Activated gamma-delta T cell treated with Interleukin-2 at 50 U/mL for 16 hours (primary cell): Measurements from ENCODE around the gene CYP2U1.
"Not testable (repeated sequence)": the region's sequence is repeated elsewhere in the genome, so short reads cannot be mapped to it uniquely, and the experiment has no call there.

ENCODE experiments used
- DNase-seq: peaks from one replicate; pipeline ENCODE4 v3.0.0-alpha.2; 2020

The CYP2U1 gene

DNA sequence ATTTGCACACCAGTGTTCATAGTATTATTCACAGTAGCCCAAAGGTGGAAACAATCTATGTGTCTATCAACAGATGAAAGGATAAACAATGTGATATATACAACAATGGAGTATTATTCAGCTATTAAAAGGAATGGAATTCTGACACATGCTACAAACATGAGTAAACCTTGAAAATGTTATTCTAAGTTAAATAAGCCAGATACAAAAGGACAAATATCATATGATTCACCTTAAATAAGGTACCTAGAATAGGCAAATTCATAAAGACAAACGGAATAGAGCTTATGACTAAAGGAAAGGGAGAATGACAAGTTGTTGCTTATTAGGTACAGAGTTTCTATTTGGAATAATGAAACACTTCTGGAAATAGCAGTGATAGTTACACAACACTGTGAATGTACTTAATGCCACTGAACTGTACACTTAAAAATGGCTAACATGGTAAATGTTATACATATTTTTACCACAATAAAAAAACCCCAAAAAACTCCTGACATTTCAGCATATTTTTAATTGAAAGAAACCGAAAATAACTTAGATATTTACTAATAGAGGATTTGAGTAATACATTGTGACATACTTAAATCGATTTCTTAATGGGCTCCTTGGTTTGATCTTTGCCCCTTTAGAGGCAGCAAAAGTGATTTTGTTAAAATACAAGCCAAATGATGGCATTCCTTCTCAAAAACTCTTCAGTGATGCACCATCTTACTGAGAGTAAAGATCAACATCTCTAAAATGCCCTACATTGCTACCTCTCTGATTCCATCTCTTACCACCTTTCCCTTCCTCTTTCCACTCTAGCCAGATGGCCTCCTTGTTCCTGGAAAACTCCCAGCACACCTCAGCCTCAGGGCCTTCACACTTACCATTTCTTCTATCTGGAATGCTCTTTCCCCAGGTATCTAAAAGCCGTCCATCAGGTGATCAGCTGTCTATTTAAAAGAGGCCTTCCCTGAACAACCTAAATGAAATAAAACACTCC is 8.6 kb upstream of the CYP2U1 start:
- DNase-seq, result no peak

- DNase-seq, result not testable (repeated sequence)
These were observed 5.6 kb upstream of the CYP2U1 start for GRCh38 chr4:107925713-107926112.

DNA sequence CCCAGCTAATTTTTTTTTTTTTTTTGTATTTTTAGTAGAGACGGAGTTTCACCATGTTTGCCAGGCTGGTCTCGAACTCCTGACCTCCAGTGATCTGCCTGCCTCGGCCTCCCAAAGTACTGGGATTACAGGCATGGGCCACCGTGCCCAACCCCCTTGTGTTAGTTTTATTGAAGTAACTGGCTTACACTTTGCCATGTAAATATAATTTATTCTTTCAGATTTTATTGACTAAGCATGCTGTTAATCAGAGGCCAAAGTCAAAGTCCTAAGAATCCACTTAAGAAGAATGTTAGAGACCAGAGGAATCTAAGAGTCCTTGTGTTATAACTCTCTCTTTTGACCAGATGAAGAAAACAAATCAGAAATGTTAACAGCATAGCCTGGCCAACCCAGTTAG is 4.5 kb upstream of the CYP2U1 start:
- not testable (repeated sequence) for DNase-seq

DNA sequence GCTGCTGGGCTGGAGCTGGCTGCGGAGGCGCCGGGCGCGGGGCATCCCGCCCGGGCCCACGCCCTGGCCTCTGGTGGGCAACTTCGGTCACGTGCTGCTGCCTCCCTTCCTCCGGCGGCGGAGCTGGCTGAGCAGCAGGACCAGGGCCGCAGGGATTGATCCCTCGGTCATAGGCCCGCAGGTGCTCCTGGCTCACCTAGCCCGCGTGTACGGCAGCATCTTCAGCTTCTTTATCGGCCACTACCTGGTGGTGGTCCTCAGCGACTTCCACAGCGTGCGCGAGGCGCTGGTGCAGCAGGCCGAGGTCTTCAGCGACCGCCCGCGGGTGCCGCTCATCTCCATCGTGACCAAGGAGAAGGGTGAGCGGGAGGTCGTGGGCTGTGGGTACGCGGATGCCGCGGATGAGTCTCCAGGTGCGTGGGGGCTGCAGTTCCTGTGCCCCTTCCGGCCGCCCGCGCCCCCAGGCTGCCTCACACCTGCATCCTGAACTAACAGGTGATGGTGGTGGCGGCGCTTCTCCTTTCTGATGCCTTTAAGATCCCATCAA is 499 bp downstream of the CYP2U1 start:
- DNase-seq, result peak; percentile 27

- no peak for DNase-seq
These were observed 3.9 kb downstream of the CYP2U1 start for GRCh38 chr4:107935246-107935645.

DNA sequence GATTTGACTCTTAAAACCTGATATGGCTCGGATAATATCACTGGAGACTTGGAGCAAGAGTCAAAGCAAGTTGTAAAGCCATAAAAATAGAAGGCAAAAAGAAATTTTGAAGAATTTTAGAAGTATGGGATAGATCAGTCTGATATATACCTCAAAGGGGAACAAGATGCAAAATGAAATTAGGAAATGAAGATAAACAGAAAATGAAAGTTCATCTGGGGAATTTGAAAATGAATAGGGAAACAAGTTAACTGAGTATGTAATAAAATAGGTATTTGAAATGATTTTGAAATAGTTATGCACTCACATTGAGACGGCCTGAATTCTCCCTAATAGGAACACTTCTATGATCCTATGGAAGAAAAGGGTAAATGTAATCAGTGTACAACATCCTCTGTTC is 5.7 kb downstream of the CYP2U1 start:
- DNase-seq, result no peak

DNA sequence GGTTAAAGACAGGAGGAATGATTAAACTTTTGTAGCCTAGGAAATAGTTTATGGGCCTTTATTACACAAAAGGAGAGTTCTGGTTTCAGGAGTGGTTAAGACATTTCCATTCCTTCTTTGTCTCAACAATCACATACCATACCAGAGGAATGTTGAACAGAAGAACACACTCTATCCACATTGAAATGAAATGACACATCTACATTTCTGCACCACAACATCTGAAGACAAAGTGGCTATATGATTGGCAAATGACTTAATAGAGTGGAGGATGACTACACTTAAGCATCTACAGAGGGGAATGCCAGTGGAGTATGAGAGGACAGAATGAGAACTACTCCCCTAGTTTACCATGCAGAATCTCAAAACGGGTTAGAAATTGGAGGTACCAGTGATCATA is 8.0 kb downstream of the CYP2U1 start:
- no peak for DNase-seq

DNA sequence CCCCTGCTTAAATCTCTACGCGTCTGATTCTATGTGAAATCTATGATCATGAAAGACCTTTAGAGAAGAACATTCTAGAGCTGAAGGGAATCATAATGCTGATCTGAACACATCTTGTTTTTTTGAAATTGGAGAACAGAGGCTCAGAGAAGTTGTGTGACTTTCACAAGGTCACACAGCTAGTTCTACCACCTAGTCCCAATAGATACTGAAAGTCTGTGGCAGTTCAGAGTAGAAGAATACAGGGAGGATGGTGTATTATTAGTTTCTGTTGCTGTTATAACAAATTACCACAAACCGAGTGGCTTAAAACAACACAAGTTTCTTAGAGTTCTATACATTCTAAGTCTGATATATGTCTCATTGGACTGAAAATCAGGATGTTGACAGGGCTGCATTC is 14.5 kb downstream of the CYP2U1 start:
- no peak for DNase-seq

GRCh38 chr4:107950746-107951540 is 19.6 kb downstream of the CYP2U1 start:
- DNase-seq, result no peak

DNA sequence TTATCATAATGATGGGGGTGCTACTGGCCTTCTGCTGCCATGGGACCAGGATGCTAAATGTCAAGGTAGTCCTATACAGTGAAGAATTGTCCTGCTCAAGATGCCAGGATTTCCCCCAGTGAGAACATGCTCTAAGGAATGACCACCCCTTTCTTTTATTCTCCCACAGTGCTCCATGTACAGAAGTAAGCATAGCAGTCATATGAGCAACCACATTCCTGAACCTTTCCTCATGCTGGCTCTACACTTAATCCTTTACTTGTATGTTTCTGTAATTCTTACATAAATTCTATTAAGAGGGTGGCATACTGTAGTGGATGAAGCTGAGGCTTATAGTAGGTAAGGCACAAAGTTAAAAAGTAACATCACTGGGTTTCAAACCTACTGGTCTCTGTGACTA is 20.2 kb downstream of the CYP2U1 start:
- no peak for DNase-seq

DNA sequence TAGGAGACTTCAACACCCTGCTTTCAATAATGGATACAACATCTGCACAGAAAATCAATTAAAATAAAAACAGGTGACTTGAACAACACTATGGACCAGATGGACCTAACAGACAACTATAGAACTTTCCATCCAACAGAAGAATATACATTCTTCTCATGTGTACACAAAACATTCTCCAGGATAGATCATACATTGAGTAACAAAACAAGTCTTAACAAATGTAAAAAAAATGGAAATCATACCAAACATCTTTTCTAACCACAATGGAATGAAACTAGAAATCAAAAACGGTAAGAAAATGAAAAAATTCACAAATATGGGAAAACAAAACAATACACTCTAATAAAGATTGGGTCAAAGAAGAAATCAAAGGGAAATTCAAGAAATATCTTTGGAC is 24.7 kb downstream of the CYP2U1 start:
- DNase-seq, result no peak

DNA sequence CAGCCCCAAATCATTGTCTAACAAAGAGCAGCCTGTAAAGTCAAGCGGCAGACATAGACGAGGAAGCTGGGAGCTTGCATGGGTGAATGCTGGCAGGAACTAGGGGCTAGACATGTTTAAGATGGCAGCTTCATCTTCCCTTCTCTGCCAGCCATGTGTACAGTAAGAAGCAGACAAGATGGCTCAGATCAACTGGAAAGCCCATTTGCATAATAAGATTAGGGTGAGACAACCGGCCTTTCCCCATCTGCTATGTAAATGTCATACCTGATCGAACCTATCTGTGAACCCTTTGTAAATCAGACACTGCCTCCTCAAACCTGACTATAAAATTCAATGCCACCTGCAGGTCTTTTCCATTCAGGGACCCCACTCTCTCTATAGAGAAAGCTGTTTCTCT is 35.6 kb downstream of the CYP2U1 start:
- no peak for DNase-seq

- not testable (repeated sequence) for DNase-seq
These were observed 36.2 kb downstream of the CYP2U1 start for GRCh38 chr4:107967519-107967918.

DNA sequence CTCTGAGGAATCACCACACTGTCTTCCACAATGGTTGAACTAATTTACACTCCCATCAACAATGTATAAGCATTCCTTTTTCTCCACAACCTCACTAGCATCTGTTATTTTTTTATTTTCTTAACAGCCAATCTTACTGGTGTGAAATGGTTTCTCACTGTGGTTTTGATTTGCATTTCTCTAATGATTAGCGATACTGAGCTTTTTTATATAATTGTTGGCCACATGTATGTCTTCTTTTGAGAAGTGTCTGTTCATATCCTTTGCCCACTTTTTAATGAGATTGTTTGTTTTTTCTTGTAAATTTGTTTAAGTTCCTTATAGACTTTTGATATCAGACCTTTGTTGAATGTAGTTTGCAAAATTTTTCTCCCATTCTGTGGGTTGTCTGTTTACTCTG is 36.6 kb downstream of the CYP2U1 start:
- not testable (repeated sequence) for DNase-seq

DNA sequence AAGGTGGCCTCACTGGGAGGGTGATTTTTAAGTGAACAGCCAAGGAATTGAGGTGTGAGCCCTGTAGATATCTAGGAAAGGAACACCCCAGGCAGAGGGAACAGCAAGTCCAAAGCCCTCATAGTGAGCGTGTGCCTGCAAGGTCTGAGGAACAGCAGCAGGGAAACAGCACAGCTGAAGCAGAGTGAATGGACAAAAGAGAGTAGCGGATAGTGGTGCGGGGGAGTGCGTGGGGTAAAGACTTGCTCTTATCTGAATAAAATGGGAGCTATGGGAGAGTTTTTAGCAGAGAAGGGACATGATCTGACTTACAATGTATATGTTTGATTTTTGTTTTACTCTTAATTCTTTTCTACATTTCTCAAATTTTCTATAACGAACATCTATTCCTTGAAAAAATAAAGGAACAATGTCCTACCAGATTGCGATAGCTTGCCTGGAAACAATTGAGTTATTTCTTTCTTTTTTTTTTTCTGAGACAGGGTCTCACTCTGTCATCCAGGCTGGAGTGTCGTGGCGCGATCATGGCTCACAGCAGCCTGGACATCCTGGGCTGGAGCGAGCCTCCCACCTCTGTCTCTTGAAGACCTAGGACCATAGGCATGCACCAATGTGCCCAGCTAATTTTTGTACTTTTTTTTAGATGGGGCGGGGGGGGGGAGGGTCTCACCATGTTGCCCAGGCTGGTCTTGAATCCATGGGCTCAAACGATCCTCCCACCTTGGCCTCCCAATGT is 38.9 kb downstream of the CYP2U1 start:
- DNase-seq, result no peak

GRCh38 chr4:107972605-107973004 is 41.3 kb downstream of the CYP2U1 start:
- DNase-seq, result no peak

DNA sequence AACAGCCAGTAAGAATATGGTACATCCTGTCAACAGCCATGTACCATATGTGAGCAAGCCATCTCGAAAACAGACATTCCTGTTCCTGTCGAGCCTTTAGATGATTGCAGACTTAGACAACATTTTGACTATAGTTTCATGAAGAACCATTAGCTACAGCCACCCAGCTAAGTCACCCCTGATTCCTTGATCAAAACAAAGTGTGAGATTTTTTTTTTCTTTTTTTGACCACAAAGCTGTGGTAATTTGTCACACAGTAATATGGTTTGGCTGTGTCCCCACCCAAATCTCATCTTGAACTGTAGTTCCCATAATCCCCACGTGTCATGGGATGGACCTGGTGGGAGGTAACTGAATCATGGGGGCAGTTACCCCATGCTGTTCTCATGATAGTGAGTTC is 43.2 kb downstream of the CYP2U1 start:
- DNase-seq, result no peak

- DNase-seq, result no peak
These were observed 46.1 kb downstream of the CYP2U1 start for GRCh38 chr4:107977482-107977881.

- no peak for DNase-seq
These were observed 46.8 kb downstream of the CYP2U1 start for GRCh38 chr4:107977966-107978705.

- DNase-seq, result no peak
These were observed 47.5 kb downstream of the CYP2U1 start for GRCh38 chr4:107978716-107979451.
